HG03442 (cell line): ENCODE data around the gene PILRA.
"Not testable (repeated sequence)": the region's sequence is repeated elsewhere in the genome, so short reads cannot be mapped to it uniquely, and the experiment has no call there.

ENCODE experiments used
- ATAC-seq: cut with Tn5 transposase; IDR thresholded peaks from one replicate; pipeline ENCODE4 v1.9.1; 2021; ENCODE audit warnings: mild to moderate bottlenecking, moderate library complexity; ENCODE audit not compliant: unreplicated experiment

Gene PILRA

GRCh38 chr7:100432621-100433275, 59.5 kb downstream of the PILRA start:
- no peak for ATAC-seq

- ATAC-seq = no peak
Measured at GRCh38 chr7:100433276-100433591, 59.9 kb downstream of the PILRA start.

GRCh38 chr7:100433592-100434296, 60.5 kb downstream of the PILRA start:
- no peak for ATAC-seq

- no peak for ATAC-seq
Measured at GRCh38 chr7:100434297-100435144, 61.2 kb downstream of the PILRA start.

DNA sequence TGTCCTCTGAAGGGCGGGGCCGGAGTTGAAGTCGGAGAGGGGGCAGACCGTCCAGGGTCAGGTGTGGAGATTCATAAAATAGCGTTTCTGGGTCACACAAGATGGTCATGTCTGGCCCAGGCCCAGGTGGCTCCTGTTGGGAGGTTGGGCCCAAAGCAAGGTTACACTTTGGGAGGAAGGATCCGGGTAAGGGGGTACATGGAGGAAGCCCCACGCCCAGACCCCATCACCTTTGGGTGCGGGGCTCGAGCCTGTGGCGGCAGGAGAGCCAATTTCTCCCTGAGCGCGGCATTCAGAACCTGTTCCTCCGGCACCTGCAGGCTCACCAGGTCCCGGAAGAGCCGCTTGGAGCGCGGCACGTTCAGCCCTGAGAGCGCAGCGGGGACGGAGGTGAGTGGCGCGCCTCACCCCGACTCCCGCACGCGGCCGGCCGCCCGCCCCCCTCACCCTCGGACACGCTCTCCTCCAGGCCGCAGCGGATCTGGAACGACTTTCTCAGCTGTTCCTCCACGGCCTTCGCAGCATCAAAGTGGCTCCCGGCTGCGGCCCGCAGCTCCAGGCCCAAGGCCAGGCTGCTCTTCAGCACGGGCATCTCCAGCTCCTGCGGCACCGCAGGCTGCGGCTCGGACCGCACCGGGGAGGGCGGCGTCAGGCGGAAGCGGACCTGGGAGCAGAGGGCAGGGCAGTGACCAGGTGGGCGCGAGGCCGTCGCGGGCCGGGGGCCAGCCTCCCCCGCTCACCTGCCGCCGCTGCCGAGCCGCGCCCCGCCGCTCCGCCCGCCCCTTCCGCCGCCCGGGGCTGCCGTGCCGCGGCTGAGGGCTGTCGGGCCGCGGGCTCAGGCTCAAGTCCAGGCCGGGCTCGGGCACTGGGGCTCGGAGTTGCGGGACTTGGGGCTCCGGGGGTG, 62.4 kb downstream of the PILRA start:
- peak; percentile 17 for ATAC-seq

- no peak for ATAC-seq
Measured at GRCh38 chr7:100437150-100438100, 64.1 kb downstream of the PILRA start.

DNA sequence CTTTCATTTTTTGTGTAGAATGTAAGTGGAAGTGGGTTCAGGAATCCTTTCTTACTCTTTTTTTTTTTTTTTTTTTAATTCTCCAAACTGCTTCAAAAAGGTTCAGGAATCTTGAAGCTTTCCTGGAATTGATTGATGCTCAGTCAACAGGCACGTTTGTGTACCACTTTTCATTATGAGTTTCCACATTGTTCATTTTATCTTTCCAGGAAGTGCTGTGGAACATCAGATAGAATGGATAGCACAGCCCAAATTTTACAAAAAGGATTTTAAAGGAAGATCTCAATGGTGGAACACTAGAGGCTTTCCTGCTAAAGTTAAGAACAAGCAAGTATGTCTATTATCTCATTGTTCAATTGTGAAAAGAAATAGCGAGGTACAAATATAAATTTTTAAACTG, 64.9 kb downstream of the PILRA start:
- no peak for ATAC-seq

DNA sequence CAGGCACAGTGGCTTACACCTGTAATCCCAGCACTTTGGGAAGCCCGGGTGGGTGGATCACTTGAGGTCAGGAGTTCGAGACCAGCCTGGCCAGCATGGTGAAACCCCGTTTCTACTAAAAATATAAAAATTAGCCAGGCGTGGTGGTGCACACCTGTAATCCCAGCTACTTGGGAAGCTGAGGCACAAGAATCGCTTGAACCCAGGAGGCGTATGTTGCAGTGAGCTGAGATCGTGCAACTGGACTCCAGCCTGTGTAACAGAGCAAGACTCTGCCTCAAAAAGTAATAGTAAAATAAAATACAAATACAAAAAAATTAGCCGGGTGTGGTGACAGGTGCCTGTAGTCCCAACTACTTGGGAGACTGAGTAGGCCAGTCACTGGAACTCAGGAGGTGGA, 65.4 kb downstream of the PILRA start:
- not testable (repeated sequence) for ATAC-seq

DNA sequence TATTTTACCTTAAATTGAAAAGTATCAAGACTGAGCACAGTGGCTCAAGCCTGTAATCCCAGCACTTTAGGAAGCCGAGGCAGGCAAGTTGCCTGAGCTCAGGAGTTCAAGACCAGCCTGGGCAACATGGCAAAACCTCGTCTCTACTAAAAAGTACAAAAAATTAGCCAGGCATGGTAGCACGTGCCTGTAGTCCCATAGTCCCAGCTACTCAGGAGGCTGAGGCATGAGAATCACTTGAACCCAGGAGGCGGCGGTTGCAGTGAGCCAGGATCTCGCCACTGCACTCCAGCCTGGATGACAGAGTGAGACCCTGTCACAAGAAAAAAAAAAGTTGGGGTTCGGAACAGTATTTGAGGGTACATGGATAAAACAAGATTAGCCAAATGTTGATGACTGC, 66.0 kb downstream of the PILRA start:
- not testable (repeated sequence) for ATAC-seq

GRCh38 chr7:100441641-100442535, 68.6 kb downstream of the PILRA start:
- ATAC-seq = no peak

DNA sequence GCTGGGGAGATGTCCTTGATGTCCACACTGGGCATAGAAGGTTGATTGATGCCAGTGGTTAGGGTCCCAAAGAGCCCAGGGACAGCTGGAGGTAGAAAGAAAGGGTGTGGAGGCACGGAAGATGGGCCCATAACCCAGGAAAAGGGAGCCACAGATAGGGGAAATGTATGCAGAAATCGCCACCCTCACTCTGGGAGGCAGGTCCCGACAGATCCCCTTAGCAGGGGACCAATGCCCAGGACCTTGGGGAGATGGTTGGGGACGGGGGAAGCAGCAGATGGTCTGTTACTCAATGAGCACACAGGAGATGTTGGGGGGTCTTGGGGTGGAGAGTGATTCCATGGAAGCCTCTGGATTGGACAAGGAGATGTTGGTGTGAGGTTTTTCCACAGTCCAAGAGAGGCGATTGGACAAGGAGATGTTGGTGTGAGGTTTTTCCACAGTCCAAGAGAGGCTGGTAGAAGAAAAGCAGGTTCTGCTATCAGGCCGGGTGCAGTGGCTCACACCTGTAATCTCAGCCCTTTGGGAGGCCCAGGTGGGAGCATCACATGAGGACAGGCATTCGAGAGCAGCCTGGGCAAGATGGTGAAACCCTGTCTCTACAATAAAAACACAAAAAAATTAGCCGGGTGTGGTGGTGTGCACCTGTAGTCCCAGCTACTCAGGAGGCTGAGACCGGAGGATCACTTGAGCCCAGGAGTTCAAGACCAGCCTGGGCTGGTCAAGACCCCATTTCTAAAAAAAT, 70.0 kb downstream of the PILRA start:
- no peak for ATAC-seq

- ATAC-seq = no peak
Measured at GRCh38 chr7:100444311-100445278, 71.3 kb downstream of the PILRA start.

GRCh38 chr7:100446040-100446439, 72.8 kb downstream of the PILRA start:
- ATAC-seq = no peak

GRCh38 chr7:100447363-100447762, 74.1 kb downstream of the PILRA start:
- ATAC-seq = not testable (repeated sequence)

DNA sequence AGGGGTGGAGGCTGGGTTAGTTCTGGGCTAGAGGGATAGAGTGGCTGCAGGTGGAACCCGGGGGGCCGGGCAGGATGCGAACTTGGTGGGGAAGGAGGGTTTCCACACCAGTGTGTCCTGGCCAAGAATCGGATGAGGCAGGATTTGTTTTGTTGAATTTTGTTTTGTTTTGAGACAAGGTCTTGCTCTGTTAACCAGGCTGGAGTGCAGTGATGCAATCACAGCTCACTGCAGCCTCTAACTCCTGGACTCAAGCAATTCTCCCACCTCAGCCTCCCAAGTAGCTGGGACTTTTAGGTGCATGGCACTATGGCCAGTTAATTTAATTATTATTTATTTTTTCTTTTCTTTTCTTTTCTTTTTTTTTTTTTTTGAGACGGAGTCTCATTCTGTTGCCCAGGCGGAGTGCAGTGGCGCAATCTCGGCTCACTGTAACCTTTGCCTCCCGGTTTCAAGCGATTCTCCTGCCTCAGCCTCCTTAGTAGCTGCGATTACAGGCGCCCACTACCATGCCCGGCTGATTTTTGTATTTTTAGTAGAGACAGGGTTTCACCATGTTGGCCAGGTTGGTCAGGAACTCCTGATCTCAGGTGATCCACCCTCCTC, 76.0 kb downstream of the PILRA start:
- no peak for ATAC-seq
